Islet of Langerhans (tissue), 1 donor: ENCODE results near the gene C1orf159.

ENCODE experiments used
- FAIRE-seq: peaks from one replicate; lab custom pipeline; 2011; peaks lifted over from hg19 to GRCh38; lab: Jason Lieb, UNC

Gene C1orf159

DNA sequence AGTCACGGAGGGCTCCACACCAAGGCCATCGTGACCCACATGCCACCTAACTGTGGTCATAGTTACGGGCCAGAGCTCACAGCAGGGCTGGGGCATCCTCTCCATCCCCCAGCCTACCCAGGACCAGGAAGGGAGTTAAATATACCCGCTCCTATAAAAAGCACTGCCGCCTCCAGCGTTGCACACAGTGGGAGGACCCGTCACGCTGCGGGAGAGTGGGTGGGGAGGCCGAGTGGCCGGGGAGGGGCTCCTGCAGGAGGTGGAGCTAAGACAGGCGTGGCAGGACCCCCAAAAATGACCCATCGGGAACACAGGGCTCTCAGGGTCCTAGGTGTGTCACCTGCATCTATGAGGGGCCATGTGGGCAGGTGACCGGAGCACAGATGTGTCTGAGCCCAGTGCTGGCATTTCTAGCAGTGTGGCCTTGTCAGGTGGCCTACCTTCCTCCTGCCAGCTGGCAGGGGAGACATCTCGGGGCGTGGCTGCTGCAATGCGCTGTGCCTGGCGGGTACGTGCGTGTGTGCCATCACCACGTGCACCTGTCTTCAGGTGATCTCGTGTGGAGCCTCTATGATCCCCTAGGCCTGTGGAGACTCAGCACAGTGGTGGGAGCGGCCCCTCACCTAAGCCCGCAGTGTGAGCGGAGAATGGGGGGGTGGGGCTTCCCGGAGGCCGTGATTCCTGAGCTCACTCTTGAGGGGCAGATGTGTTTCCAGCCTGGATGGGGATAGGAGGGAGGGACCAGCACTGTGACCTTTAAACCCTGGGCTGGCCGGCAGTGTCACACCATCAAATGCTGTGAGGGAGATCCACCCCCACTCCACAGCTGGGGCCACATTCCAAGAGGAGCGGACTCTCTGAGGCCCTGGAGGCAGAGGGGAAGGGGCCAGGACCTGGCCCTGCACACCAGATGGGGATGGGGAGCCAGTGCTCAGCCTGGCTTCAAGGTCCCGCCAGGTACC is 78.2 kb downstream of the C1orf159 start:
- no peak for FAIRE-seq

- no peak for FAIRE-seq
Observed at GRCh38 chr1:1035291-1035943, 80.5 kb downstream of the C1orf159 start.

- FAIRE-seq: no peak
Observed at GRCh38 chr1:1034439-1034781, 81.5 kb downstream of the C1orf159 start.

DNA sequence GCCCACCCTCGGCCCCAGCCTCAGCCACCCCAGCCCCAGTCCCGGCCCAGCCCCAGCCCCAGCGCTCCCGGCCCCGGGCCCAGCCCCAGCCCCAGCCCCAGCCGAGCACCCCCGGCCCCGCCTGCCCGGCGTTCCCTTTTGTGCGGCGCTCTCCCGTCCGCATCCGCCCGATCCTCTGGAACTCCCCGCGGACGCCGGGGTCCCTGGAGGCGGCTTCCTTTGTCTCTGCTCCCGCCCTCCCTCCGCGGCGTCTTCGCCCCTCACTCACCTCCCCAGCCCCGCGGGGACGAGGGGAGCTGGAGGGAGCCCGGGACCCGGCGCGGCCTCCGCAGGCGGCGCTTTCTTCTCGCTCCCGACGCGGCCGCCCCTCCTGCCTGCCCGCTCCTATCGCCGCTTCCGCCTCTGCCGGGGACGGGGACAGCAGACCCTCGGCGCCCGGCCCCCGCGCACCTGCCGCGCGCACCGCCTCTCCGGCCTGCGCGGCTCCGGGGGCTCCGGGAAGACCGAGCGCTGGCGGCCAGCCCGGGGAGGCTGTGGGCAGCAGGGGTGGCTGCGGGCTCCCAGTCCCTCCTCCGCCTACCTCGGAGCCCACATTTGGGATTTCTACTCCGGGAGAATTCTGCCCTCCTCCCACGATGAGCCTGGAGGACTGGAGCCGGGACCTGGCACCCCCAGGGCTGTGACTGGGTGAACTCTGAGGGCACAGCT is 82.0 kb downstream of the C1orf159 start:
- no peak for FAIRE-seq

- no peak for FAIRE-seq
Observed at GRCh38 chr1:1033009-1033587, 82.8 kb downstream of the C1orf159 start.

DNA sequence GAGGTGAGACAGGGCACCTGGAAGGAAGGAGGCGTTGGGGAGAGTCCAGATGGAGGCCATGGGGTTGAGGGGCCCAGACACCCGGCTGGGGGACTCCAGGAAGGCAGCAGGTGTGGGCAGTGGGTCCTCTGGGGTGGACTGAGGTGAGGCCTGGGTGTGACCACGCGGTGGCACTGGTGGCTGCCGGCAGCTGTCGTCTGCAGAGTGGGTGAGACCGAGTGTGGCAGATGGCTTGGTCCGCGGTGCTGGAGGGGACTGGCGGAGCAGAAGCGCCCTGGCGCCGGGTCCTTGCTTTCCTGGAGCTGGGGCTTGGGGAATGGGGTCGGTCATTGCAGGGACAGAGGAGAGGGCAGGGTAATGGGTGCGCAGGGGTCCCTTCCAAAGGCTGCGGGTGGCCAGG is 83.5 kb downstream of the C1orf159 start:
- no peak for FAIRE-seq
